OCI-LY7 (cell line): ENCODE results near the gene CCNB1. TPM values are rescaled to one million over a fixed set of nuclear protein-coding genes. Genes with fewer than 3 reads are reported as not detected.

Experiments used
- BruUV-seq: library from RNA; stranded (reverse); fragments of 400-500 nt; replicated peaks from 2 replicates; lab custom pipeline; 2021; lab: Mats Ljungman, UMichigan
- CTCF ChIA-PET: fragments of 300-600 bp; sonication (Branson Sonifier 250); formaldehyde crosslinking; loops from one replicate; lab custom pipeline; 2022; ENCODE audit warnings: antibody characterized with exemption; ENCODE audit not compliant: unreplicated experiment; lab: Charles Lee
- POLR2A ChIA-PET: fragments of 300-600 bp; sonication (Branson Sonifier 250); formaldehyde crosslinking; loops from one replicate; lab custom pipeline; 2022; ENCODE audit warnings: antibody characterized with exemption; lab: Charles Lee
- DNase-seq: peaks from one replicate; pipeline ENCODE4 v3.0.0-alpha.2; 2015; ENCODE audit warnings: low spot score
- H2AFZ ChIP-seq: fragments of 200-600 bp; sonication (generic), shearing (Covaris generic); 2 replicates; pipeline ENCODE4 v1.6.1; 2014; ENCODE audit warnings: mild to moderate bottlenecking, antibody characterized with exemption, low read length, moderate library complexity
- H3K27ac ChIP-seq: fragments of 200-600 bp; sonication (generic); 2 replicates; pipeline ENCODE4 v1.5.1; 2014; ENCODE audit warnings: mixed run types, low read depth, mild to moderate bottlenecking, moderate library complexity, low read length, inconsistent platforms; ENCODE audit not compliant: poor library complexity, severe bottlenecking
- H3K36me3 ChIP-seq: fragments of 200-600 bp; sonication (generic); 2 replicates; pipeline ENCODE4 v1.6.1; 2014; ENCODE audit warnings: mild to moderate bottlenecking, antibody characterized with exemption, low read length, moderate library complexity, mixed read lengths; ENCODE audit not compliant: insufficient read depth
- H3K4me1 ChIP-seq: fragments of 200-600 bp; sonication (generic); 2 replicates; pipeline ENCODE4 v1.5.1; 2014; ENCODE audit warnings: mild to moderate bottlenecking, low read length; ENCODE audit not compliant: insufficient read depth, poor library complexity, severe bottlenecking
- H3K4me2 ChIP-seq: fragments of 200-600 bp; sonication (generic); 2 replicates; pipeline ENCODE4 v1.6.1; 2014; ENCODE audit warnings: mild to moderate bottlenecking, low read length
- H3K4me3 ChIP-seq: fragments of 200-600 bp; sonication (generic); 2 replicates; pipeline ENCODE4 v1.5.1; 2014; ENCODE audit warnings: mild to moderate bottlenecking, low read depth, low read length; ENCODE audit not compliant: poor library complexity, severe bottlenecking
- H3K79me2 ChIP-seq: fragments of 200-600 bp; sonication (generic); 2 replicates; pipeline ENCODE4 v1.6.1; 2016; ENCODE audit warnings: low read depth, mild to moderate bottlenecking, low read length, moderate library complexity, mixed read lengths; ENCODE audit not compliant: insufficient read depth
- H3K9me2 ChIP-seq: fragments of 200-600 bp; sonication (generic); 2 replicates; pipeline ENCODE4 v1.6.1; 2016; ENCODE audit warnings: mild to moderate bottlenecking, low read length, mixed read lengths; ENCODE audit not compliant: insufficient read depth
- H3K9me3 ChIP-seq: fragments of 200-600 bp; sonication (generic); 2 replicates; pipeline ENCODE4 v1.6.1; 2014; ENCODE audit warnings: mild to moderate bottlenecking, mixed run types, low read length, mixed read lengths
- H4K20me1 ChIP-seq: fragments of 200-600 bp; sonication (generic); 2 replicates; pipeline ENCODE4 v1.6.1; 2014; ENCODE audit warnings: mild to moderate bottlenecking, antibody characterized with exemption, low read length, moderate library complexity, mixed read lengths; ENCODE audit not compliant: insufficient read depth
- CTCF ChIP-seq: fragments of 200-600 bp; sonication (generic); conservative IDR thresholded peaks from 2 replicates; pipeline ENCODE4 v1.5.1; 2014; ENCODE audit warnings: mild to moderate bottlenecking, antibody characterized with exemption, low read length, moderate library complexity, mixed read lengths
- EZH2phosphoT487 ChIP-seq: fragments of 200-600 bp; sonication (generic); IDR thresholded peaks from 2 replicates; pipeline ENCODE4 v1.6.1; 2018; ENCODE audit warnings: low read depth, borderline replicate concordance, mild to moderate bottlenecking, mixed run types, antibody characterized with exemption, low read length, moderate library complexity, mixed read lengths
- intact Hi-C: fragments of 100-400 bp; cut with micrococcal nuclease; formaldehyde crosslinking; loops from one replicate; pipeline ENCODE4 v1.10.0; 2022; ENCODE audit not compliant: unreplicated experiment
- total RNA-seq, 2 experiments: library from RNA; depleted of rRNA in 1 of 2; stranded (reverse); fragments of >200 nt in 1 of 2; shearing (Covaris generic) in 1 of 2; gene quantifications; 2 replicates each; pipeline ENCODE4 v1.2.3, GENCODE V29; 2014 to 2022

The CCNB1 gene
- total RNA-seq, 2 experiments from 2014 or later, result 206 to 274 TPM

- Histone ChIP-seq H2AFZ (no peak overlapping the region), H3K4me2 (no peak overlapping the region), H3K9me3 (no peaks in the 10 kb centered on the region), H3K79me2 (no peaks in the 10 kb centered on the region), H4K20me1 (no peaks in the 10 kb centered on the region), H3K4me1 (no peaks in the 10 kb centered on the region), H3K4me3 (no peak overlapping the region), H3K36me3 (no peaks in the 10 kb centered on the region), H3K27ac (no peak overlapping the region), H3K9me2 (no peaks in the 10 kb centered on the region)
- intact Hi-C loops, result no loop called here
- TF ChIP-seq CTCF (no peak), EZH2phosphoT487 (no peak)
- POLR2A ChIA-PET, result interaction anchor here (0.6 to 1.1 kb wide), 3 partner anchors 9 to 29 kb away, joined by 3 read pairs; partner anchors contain the start of gene CENPH
- DNase-seq, result no peak
- CTCF ChIA-PET, result no interaction called here
- BruUV-seq, result no TSS peak
Measured at GRCh38 chr5:69160651-69161050, 6.3 kb upstream of the CCNB1 start.

DNA sequence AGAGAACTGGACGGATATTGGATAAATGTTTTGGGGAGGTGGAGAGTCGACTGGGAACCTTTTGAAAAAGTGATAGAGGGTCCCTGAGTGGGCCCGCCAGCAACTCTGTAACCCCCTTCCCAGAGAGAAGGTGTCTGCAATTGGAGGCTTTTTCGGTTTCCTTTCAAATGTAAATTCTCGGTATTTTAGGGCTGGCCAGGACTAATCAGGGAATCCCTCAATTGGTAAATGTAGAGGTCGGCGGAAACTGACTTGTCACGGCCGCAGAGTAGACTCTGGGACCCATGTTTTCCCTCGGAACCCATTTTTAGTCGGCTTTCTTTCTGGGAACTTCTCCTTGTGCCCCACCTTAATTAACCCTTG is 524 bp downstream of the CCNB1 start:
- Histone ChIP-seq H3K4me3 (peak overlapping the region; percentile 90), H3K9me2 (no peaks in the 10 kb centered on the region), H3K4me2 (peak overlapping the region; percentile 95), H3K27ac (peak overlapping the region; percentile 85), H3K9me3 (no peaks in the 10 kb centered on the region), H4K20me1 (no peaks in the 10 kb centered on the region), H2AFZ (peak overlapping the region; percentile 60; the same call in 1 of the 2 replicates), H3K4me1 (peaks cover 42% of the 10 kb centered on the region), H3K79me2 (peaks cover 51% of the 10 kb centered on the region), H3K36me3 (peaks cover 53% of the 10 kb centered on the region)
- no peak for TF ChIP-seq EZH2phosphoT487
- TF ChIP-seq CTCF, result no peak
- ChIA-PET POLR2A (interaction anchor here (1.0 to 5.4 kb wide), 7 partner anchors 10 to 246 kb away, joined by 3 to 35 read pairs (median 4); partner anchors contain the start of genes CDK7 and CENPH), CTCF (interaction anchor here (0.6 kb wide), 2 partner anchors 22 to 182 kb away, joined by 3 read pairs; no protein-coding TSS in a partner anchor)
- DNase-seq, result peak; percentile 37
- intact Hi-C loops, result loop anchor here (1.0 to 5.0 kb wide), 4 partner anchors 22 to 205 kb away; partner anchors contain the start of genes CCDC125, CENPH and SLC30A5
- BruUV-seq, result no TSS peak

DNA sequence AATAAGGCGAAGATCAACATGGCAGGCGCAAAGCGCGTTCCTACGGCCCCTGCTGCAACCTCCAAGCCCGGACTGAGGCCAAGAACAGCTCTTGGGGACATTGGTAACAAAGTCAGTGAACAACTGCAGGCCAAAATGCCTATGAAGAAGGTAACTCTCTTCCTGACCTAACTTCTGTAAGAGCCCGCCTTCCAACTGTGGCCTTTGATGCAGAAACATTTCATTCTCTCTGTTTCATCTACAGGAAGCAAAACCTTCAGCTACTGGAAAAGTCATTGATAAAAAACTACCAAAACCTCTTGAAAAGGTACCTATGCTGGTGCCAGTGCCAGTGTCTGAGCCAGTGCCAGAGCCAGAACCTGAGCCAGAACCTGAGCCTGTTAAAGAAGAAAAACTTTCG is 979 bp downstream of the CCNB1 start:
- BruUV-seq, result no TSS peak
- intact Hi-C loops, result loop anchor here (1.0 to 5.0 kb wide), 4 partner anchors 21 to 204 kb away; partner anchors contain the start of genes CCDC125, CENPH and SLC30A5
- Histone ChIP-seq H2AFZ (peak overlapping the region; percentile 60; the same call in 1 of the 2 replicates), H3K4me3 (peak overlapping the region; percentile 90), H3K36me3 (peaks cover 58% of the 10 kb centered on the region), H3K9me3 (no peaks in the 10 kb centered on the region), H3K79me2 (peaks cover 52% of the 10 kb centered on the region), H3K27ac (peak overlapping the region; percentile 85), H3K4me1 (peaks cover 42% of the 10 kb centered on the region), H3K9me2 (no peaks in the 10 kb centered on the region), H3K4me2 (peak overlapping the region; percentile 95), H4K20me1 (no peaks in the 10 kb centered on the region)
- TF ChIP-seq EZH2phosphoT487, result no peak
- no peak for TF ChIP-seq CTCF
- peak; percentile 19 for DNase-seq
- ChIA-PET CTCF (interaction anchor here (0.6 kb wide), 1 partner anchor 181 kb away, joined by 3 read pairs; no protein-coding TSS in a partner anchor), POLR2A (interaction anchor here (1.3 to 5.4 kb wide), 5 partner anchors 10 to 204 kb away, joined by 3 to 35 read pairs (median 6); partner anchors contain the start of genes CDK7 and CENPH)
